Mucosa of descending colon (tissue), 3 donors: Measurements from ENCODE around the gene ERCC4. TPM values are rescaled to one million over a fixed set of nuclear protein-coding genes. Genes with fewer than 3 reads are reported as not detected.

Experiments used
- ATAC-seq: fragments of 200-7000 bp; cut with Tn5 transposase; one replicate; pipeline ENCODE4 v1.9.1; 2020; ENCODE audit warnings: mild to moderate bottlenecking, moderate library complexity
- DNase-seq, 3 donors: peaks; one replicate each; pipeline ENCODE4 v3.0.0-alpha.2; 2020
- H3K36me3 ChIP-seq: fragments of 200-600 bp; one replicate; pipeline ENCODE4 v1.8.0; 2021; ENCODE audit warnings: low read depth, mild to moderate bottlenecking
- H3K4me1 ChIP-seq: fragments of 200-600 bp; one replicate; pipeline ENCODE4 v1.8.0; 2021; ENCODE audit warnings: low read depth, mild to moderate bottlenecking
- H3K4me3 ChIP-seq: fragments of 200-600 bp; one replicate; pipeline ENCODE4 v1.8.0; 2021; ENCODE audit warnings: mild to moderate bottlenecking
- H3K9me3 ChIP-seq: fragments of 200-600 bp; one replicate; pipeline ENCODE4 v1.8.0; 2021; ENCODE audit warnings: mild to moderate bottlenecking
- CTCF ChIP-seq: fragments of 200-600 bp; IDR thresholded peaks from one replicate; pipeline ENCODE4 v1.8.0; 2022; ENCODE audit warnings: antibody characterized with exemption, mild to moderate bottlenecking
- intact Hi-C, 2 donors: fragments of 100-400 bp; cut with DNase I in 1 of 2; cut with micrococcal nuclease in 1 of 2; formaldehyde crosslinking; loops; one replicate each; pipeline versions ENCODE4 v1.11.0 to v1.11.1; 2022; cut with DNase I, micrococcal nuclease
- total RNA-seq, 3 donors: library from RNA; stranded (reverse); fragmentation: NEBNext Ultra II Directional in 2 of 3; extraction: Animal tissue kit (Norgen Biotek cat#: 25700) in 2 of 3; gene quantifications; one replicate each; pipeline versions ENCODE4 v1.2.1 to v1.2.4, GENCODE V29; 2021 to 2023
- donor health status: DM: no; HTN: no; CAD: no; lungs with moderate emphysema.
- donor health status: DM: no; HTN: no; CAD: no.
- donor health status: DM: no; HTN: yes; CAD: no.

ERCC4 gene
- total RNA-seq, 3 donors from 2014 or later, result 5.9 to 8.7 (median 7.1) TPM

- no peak overlapping the region for H3K4me3 ChIP-seq
- no peaks in the 10 kb centered on the region for H3K36me3 ChIP-seq
- no peaks in the 10 kb centered on the region for H3K9me3 ChIP-seq
- DNase-seq, result no peak
- intact Hi-C loops, result no loop called here
- no peaks in the 10 kb centered on the region for H3K4me1 ChIP-seq
- no peak for TF ChIP-seq CTCF
- ATAC-seq, result no peak
Measured at GRCh38 chr16:13939821-13940220, 19.9 kb downstream of the ERCC4 start.

GRCh38 chr16:13940397-13940933, 20.5 kb downstream of the ERCC4 start:
- Histone ChIP-seq H3K9me3 (no peaks in the 10 kb centered on the region), H3K4me3 (no peak overlapping the region), H3K4me1 (no peaks in the 10 kb centered on the region), H3K36me3 (no peaks in the 10 kb centered on the region)
- DNase-seq, result no peak
- intact Hi-C loops, result no loop called here
- TF ChIP-seq CTCF, result no peak
- ATAC-seq, result no peak

- Histone ChIP-seq H3K36me3 (no peaks in the 10 kb centered on the region), H3K4me1 (no peaks in the 10 kb centered on the region), H3K9me3 (no peaks in the 10 kb centered on the region), H3K4me3 (no peak overlapping the region)
- ATAC-seq (no peak), DNase-seq (no peak)
- TF ChIP-seq CTCF, result no peak
- intact Hi-C loops, result no loop called here
Measured at GRCh38 chr16:13944816-13945215, 24.9 kb downstream of the ERCC4 start.

GRCh38 chr16:13945744-13946485, 26.0 kb downstream of the ERCC4 start:
- no peaks in the 10 kb centered on the region for H3K36me3 ChIP-seq
- no peaks in the 10 kb centered on the region for H3K4me1 ChIP-seq
- no peak overlapping the region for H3K4me3 ChIP-seq
- DNase-seq (no peak), ATAC-seq (no peak)
- intact Hi-C loops, result no loop called here
- TF ChIP-seq CTCF, result no peak
- no peaks in the 10 kb centered on the region for H3K9me3 ChIP-seq

- Histone ChIP-seq H3K4me3 (no peak overlapping the region), H3K36me3 (no peaks in the 10 kb centered on the region), H3K9me3 (no peaks in the 10 kb centered on the region), H3K4me1 (no peaks in the 10 kb centered on the region)
- ATAC-seq (no peak), DNase-seq (no peak)
- intact Hi-C loops, result no loop called here
- no peak for TF ChIP-seq CTCF
Measured at GRCh38 chr16:13948086-13948485, 28.1 kb downstream of the ERCC4 start.
